ENCODE data around the gene MACROD2.
"Not testable (repeated sequence)": the region's sequence is repeated elsewhere in the genome, so short reads cannot be mapped to it uniquely, and the experiment has no call there.

The MACROD2 gene

DNA sequence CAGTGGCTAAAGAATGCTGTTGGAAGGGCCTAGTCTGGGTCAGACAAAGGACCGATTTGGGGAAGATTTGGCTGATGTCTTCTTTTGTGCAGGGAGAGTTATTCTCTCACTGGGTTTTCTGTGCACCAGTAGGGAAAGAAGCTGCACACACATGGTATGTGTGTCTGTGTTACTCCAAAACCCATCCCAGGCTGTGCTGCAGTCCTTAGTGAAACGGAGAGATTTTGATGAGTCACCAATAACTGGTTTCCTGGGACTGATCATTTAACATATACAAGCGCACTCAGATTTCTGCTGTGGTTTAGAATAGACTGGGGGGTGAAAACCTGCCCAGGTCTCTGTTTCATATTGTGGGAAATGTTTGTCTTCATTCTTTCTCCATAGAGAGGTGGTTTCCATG, 1528.1 kb downstream of the MACROD2 start:
- DNase-seq (ENCODE audit: low spot score) = no peak
- TF ChIP-seq, protein P1, sequence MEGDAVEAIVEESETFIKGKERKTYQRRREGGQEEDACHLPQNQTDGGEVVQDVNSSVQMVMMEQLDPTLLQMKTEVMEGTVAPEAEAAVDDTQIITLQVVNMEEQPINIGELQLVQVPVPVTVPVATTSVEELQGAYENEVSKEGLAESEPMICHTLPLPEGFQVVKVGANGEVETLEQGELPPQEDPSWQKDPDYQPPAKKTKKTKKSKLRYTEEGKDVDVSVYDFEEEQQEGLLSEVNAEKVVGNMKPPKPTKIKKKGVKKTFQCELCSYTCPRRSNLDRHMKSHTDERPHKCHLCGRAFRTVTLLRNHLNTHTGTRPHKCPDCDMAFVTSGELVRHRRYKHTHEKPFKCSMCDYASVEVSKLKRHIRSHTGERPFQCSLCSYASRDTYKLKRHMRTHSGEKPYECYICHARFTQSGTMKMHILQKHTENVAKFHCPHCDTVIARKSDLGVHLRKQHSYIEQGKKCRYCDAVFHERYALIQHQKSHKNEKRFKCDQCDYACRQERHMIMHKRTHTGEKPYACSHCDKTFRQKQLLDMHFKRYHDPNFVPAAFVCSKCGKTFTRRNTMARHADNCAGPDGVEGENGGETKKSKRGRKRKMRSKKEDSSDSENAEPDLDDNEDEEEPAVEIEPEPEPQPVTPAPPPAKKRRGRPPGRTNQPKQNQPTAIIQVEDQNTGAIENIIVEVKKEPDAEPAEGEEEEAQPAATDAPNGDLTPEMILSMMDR (IDR thresholded peaks at IDR 0.05; ENCODE audit: borderline replicate concordance, control extremely low read depth, extremely low read depth, insufficient read depth, missing control alignments) = no peak
- in situ Hi-C loops (cut with MboI; ENCODE audit: low sequenced_read_pairs, unreplicated experiment) = no loop called here

- DNase-seq (ENCODE audit: low spot score) = no peak
- TF ChIP-seq, protein P1 (IDR thresholded peaks at IDR 0.05; ENCODE audit: borderline replicate concordance, control extremely low read depth, extremely low read depth, insufficient read depth, missing control alignments) = no peak
- in situ Hi-C loops (cut with MboI; ENCODE audit: low sequenced_read_pairs, unreplicated experiment) = no loop called here
These were observed 1533.2 kb downstream of the MACROD2 start for GRCh38 chr20:15528391-15529111.

DNA sequence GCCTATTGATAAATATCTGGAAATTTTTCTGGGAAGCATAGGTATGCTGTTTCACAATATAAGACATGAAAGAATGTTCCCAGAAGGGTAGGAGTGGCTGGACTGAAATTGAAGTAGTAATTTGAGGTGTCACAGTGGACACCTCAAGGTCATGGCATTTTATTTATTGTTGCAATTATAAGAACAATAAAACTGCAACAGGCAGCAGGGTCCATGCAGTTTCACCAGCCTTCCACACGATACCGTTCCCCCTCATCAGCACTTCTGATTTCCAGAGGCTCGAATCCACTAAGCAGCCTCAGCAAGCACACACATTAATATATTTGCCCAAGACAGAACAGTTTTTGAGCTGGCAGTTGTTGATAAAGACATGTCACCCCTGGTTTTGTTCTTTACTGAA, 1540.5 kb downstream of the MACROD2 start:
- no peak for DNase-seq (ENCODE audit: low spot score)
- in situ Hi-C loops (cut with MboI; ENCODE audit: low sequenced_read_pairs, unreplicated experiment) = no loop called here
- TF ChIP-seq, protein P1 (IDR thresholded peaks at IDR 0.05; ENCODE audit: borderline replicate concordance, control extremely low read depth, extremely low read depth, insufficient read depth, missing control alignments) = no peak

DNA sequence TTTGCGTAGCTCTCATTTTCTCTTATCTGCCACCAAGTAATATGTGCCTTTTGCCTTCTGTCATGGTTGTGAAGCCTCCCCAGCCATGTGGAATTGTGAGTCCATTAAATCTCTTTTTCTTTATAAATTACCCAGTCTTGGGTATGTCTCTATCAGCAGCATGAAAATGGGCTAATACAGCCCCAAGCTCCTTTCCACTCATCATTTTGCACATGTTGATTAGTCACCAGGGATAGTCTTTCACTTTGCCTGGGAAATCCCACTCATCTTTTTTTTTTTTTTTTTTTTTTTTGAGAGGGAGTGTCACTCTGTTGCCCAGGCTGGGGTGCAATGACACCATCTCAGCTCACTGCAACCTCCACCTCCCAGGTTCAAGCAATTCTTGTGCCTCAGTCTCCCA, 1541.9 kb downstream of the MACROD2 start:
- DNase-seq (ENCODE audit: low spot score); in situ Hi-C loops (cut with MboI; ENCODE audit: low sequenced_read_pairs, unreplicated experiment): not testable (repeated sequence)

DNA sequence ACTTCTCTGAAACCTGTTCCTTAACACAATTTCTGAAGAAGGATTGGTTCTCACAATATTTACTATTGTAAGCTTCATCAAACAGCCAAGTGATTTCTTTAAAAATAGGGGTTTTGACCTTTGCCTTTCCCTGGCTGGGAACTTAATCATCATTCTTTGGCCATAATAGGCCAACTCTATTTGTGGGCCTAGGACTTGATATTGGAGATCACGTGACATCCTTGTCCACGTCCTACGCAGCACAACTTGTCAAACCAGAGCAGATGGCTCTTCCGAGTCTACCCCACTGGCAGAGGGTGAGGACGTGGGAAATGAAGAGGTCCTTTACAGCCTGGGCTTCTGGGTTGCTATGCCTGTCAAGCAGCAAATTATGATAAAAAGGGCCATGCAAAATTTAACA, 1547.3 kb downstream of the MACROD2 start:
- in situ Hi-C loops (cut with MboI; ENCODE audit: low sequenced_read_pairs, unreplicated experiment) = no loop called here
- no peak for DNase-seq (ENCODE audit: low spot score)
- TF ChIP-seq, protein P1 (IDR thresholded peaks at IDR 0.05; ENCODE audit: borderline replicate concordance, control extremely low read depth, extremely low read depth, insufficient read depth, missing control alignments) = no peak

DNA sequence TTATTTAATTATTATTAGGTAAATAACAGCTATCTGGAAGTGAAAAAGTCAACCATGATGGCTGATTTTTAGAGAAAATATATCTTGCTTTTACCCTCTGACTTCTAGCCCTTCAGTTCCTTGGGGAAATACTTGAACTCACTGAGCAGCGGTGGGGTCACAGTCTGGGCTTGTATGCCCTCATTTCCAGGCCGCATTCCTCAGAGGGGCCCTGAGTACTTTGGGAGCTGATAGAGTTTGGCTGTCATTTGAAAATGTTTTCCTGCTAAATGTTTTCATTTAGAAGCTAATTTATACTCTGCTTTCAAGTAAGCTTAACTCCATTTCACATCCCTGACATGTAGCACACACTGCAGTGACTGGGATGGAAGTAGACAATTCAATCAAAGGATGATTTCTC, 1549.4 kb downstream of the MACROD2 start:
- no peak for DNase-seq (ENCODE audit: low spot score)
- in situ Hi-C loops (cut with MboI; ENCODE audit: low sequenced_read_pairs, unreplicated experiment) = no loop called here
- TF ChIP-seq, protein P1 (IDR thresholded peaks at IDR 0.05; ENCODE audit: borderline replicate concordance, control extremely low read depth, extremely low read depth, insufficient read depth, missing control alignments) = no peak

DNA sequence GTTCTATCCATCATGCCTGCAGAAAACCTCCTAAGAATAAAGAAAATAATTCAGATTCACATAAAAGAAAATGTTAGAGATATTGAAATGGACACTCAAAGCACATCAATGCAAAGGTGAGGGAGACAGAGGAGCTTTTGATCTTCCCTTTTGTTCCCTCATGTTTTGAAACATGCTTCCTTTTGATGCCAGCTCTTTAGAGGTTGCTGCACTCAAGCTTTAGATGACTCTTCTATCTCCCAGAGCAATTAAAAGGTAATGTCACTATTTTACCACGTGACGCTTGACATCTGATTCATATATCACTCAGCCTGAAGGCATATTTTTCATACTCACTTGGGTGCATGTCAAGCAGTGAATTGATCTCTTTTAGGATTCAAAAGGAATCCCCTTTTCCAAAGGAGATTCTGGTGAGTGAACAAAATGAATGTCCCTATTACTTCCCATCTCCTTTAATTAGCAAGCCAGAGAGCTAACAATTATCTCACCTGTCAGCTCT, 1551.3 kb downstream of the MACROD2 start:
- TF ChIP-seq, protein P1 (IDR thresholded peaks at IDR 0.05; ENCODE audit: borderline replicate concordance, control extremely low read depth, extremely low read depth, insufficient read depth, missing control alignments) = no peak
- no peak for DNase-seq (ENCODE audit: low spot score)
- in situ Hi-C loops (cut with MboI; ENCODE audit: low sequenced_read_pairs, unreplicated experiment) = no loop called here

All from GM13976 (cell line).